Cardiac ventricle fibroblast (primary cell): ENCODE measurements around the gene CSMD2. TPM values are rescaled to one million over a fixed set of nuclear protein-coding genes. Genes with fewer than 3 reads are reported as not detected.

Experiments used
- total RNA-seq: library from RNA; depleted of rRNA; stranded (reverse); fragments of >200 nt; gene quantifications from 2 replicates; pipeline ENCODE4 v1.2.3, GENCODE V29; 2015

Gene CSMD2
- total RNA-seq = 2.1 TPM in 2 replicates

DNA sequence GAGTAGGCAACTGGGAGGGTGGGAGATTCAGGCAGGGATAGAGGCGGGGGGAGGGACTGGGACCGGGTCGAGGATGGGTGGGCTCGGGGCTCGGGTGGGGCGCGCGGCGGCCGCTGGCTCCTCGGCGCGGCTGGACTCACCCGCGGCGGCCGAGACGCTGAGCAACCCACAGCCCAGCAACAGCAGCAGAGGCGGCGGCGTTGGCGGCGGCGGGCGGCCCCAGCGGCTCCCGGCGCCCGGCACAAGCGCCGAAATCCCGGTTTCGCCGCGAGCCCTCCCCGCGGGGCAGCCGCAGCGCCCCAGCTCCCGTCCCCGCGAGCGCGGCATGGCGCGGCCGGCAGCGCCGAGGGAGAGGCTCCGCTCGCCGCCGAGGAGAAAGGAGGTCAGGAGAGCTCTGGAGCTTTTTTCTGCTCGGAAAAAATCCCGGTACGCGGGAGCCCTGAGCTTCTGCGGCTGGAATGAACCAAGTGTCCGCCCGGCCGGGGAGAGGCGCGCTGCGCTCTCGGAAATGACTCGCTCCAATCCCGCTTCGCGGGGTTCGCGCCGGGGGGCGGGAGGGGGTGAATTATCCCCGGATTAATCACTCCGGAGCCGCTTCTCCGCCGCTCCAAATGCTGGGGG, at the start of gene CSMD2:
CSMD2 (minus strand) TSS at position 460 of the 621 bp plus-strand sequence; CDS start at position 327, 133 bp downstream.

DNA sequence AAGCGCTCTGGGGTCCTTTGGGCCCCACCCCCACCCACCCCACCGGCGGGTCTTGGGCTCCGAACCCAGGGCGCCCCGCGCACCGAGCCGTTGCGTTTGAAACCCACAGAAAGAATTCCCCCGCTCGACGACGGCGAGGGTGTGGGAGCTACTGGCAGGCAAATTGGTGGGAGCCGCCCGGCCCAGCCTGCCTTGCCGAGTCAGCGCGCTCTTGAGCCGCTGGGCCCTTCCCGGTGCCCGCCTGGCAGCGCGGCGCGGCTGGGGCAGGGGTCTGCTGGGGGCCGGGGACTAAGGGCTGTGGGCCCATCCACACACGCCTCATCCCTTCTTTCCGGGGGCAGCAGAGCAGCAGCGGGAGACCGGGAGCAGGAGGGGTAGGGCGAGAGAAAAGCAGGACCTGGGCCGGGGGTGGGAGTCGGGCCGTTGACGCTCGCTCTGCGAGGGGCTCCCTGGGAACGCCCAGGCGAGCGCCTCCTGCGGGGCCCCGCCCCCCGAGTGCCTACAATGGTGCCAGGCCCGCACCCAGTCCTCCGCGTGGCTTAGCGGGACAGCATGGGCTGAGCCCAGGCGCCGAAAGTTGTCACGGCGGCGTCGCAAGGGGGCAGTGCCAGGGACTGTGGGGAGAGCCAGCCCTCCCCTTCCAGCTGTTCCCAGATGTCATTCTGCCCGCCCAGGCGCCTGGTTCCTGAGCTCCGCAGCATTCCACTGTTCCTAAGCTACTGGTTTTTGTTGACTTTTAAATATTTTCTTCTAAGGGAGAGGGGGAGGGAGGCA, 12.0 kb upstream of the CSMD2 start, which contains the start of gene C1orf94:
C1orf94 (plus strand) TSS at position 78 of the 774 bp plus-strand sequence. CDS start 883 bp downstream, outside the sequence.

DNA sequence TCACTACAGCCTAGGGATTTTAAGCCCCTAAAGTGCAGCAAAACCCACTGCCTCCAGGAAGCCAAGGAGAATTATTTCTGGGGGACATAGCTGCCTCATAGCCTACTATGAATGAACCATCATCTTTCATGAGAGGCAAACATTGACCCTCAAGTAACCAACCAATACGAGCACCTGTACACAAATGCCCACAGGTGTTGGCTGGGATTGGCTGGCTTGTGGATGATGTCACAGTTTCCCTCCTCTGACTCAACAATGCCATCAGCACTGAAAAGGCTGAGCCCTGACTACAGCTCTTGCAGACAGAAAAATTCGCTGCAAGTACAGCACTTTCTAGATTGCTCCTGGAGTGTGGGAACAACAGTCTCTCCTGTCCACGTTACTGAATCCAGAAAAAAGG, 301.3 kb downstream of the CSMD2 start, which contains the start of gene HMGB4:
HMGB4 (plus strand) TSS at position 301 of the 400 bp plus-strand sequence. CDS start 113 bp downstream, outside the sequence.

DNA sequence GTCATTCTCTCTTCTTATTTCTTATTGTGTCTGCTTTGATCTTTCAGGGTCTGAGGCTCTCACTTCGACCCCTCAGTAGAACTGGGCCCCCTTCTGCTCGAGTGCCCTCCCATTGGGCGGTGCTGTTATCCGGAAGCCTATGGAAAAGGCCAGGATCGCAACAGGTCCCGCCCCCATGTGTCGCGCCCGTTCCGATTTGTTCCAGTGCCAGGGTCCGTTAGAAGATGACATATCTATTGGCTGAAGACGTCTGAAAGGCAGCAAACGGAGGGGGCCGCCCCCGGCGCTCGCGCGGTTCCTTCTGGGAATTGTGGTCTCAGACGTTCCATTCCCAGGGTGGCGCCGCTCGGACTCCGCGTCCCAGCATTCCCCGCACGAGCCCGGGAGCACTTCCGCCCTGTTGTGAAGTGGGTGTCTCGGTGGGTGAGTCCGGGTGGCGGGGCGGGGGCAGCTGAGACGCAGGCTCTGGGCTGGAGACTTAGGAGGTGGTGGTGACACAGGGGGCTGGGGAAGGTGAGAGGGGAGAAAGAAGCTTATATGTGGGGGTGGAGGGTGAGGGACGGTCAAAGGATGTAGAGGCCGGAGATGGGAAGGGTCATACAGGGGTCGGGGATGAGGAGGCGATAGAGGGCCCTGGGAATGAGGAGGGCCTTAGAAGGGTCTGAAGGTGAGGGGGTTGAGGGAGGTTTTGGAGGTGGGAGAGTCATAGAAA, 692.6 kb downstream of the CSMD2 start, which contains the start of gene ZSCAN20:
ZSCAN20 (plus strand) TSS at position 377 of the 712 bp plus-strand sequence. CDS start 6,644 bp downstream, outside the sequence.

Other genes starting within 250 kb of the CSMD2 start
- gene C1orf94, start 11.7 kb upstream of the CSMD2 start, total RNA-seq = not detected in 2 replicates